Activated CD8-positive, alpha-beta memory T cell treated with anti-CD3 and anti-CD28 coated beads, Interleukin-2, amount 10 ng/mL, durations not matched to agents 7 days and 5 days (primary cell): ENCODE results near the gene ATXN2L. TPM values are rescaled to one million over a fixed set of nuclear protein-coding genes. Genes with fewer than 3 reads are reported as not detected.
A peak's percentile ranks its signal among the peaks of the same experiment; 100 is the strongest.
"Not testable (repeated sequence)": the region's sequence is repeated elsewhere in the genome, so short reads cannot be mapped to it uniquely, and the experiment has no call there.

Experiments used
- ATAC-seq: fragments of 150-1000 bp; cut with Tn5 transposase; one replicate; pipeline ENCODE4 v1.10.0; 2021; ENCODE audit warnings: moderate library complexity
- CTCF ChIA-PET: fragments of 350-600 bp; sonication (Branson Sonifier 250); formaldehyde crosslinking; loops from one replicate; lab custom pipeline; 2021; ENCODE audit warnings: antibody characterized with exemption; lab: Charles Lee
- DNase-seq: peaks from one replicate; pipeline ENCODE4 v3.0.0-alpha.2; 2020
- H3K27ac Mint-ChIP-seq: one replicate; pipeline ENCODE4 v1.8.0; 2021; ENCODE audit warnings: mild to moderate bottlenecking, mixed read lengths
- H3K27me3 Mint-ChIP-seq: one replicate; pipeline ENCODE4 v1.8.0; 2021; ENCODE audit warnings: mixed read lengths
- H3K36me3 Mint-ChIP-seq: one replicate; pipeline ENCODE4 v1.8.0; 2021; ENCODE audit warnings: mild to moderate bottlenecking, mixed read lengths
- H3K4me1 Mint-ChIP-seq: one replicate; pipeline ENCODE4 v1.8.0; 2021; ENCODE audit warnings: mixed read lengths
- H3K4me3 Mint-ChIP-seq: one replicate; pipeline ENCODE4 v1.8.0; 2021; ENCODE audit warnings: mild to moderate bottlenecking, moderate library complexity, mixed read lengths
- H3K9me3 Mint-ChIP-seq: one replicate; pipeline ENCODE4 v1.8.0; 2022; ENCODE audit warnings: low read depth, mixed read lengths
- total RNA-seq, 2 experiments: library from RNA; stranded (reverse); gene quantifications; one replicate each; pipeline ENCODE4 v1.2.3, GENCODE V29; 2021

Gene ATXN2L
- total RNA-seq, 2 experiments from 2014 or later, result 295 to 301 TPM

DNA sequence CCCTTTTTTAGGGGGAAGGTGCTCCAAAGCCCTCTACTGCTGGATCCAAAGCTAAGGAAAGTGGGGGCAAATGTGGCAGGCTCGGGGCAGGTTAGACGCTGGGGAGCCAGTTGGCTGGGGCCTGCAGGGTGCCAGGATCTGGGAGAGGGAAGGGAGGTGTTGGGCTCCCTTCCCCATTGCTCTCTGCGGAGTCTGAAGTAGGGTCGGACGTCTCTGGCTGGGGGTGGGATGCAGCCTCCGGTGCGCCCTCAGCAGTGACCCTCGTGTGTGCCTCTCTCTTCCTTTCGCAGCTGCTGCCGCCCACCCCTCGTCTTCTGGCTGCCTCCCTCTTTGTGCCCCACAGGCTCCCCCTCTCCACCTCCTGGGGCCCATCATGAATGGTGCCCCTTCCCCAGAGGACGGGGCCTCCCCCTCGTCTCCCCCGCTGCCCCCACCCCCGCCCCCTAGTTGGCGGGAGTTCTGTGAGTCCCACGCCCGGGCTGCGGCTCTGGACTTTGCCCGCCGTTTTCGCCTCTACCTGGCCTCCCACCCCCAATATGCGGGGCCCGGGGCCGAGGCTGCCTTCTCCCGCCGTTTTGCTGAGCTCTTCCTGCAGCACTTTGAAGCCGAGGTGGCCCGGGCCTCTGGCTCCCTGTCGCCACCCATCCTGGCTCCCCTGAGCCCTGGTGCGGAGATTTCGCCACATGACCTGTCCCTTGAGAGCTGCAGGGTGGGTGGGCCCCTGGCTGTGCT is 43.1 kb downstream of the ATXN2L start:
- no peaks in the 10 kb centered on the region for H3K27me3 Mint-ChIP-seq
- H3K36me3 Mint-ChIP-seq, result peaks cover 18% of the 10 kb centered on the region
- DNase-seq (no peak), ATAC-seq (no peak)
- no peak overlapping the region for H3K4me3 Mint-ChIP-seq
- CTCF ChIA-PET, result interaction anchor here (1.7 to 3.8 kb wide), 3 partner anchors 8 to 79 kb away, joined by 13 to 18 read pairs (median 16); partner anchors contain the start of gene ATP2A1
- no peaks in the 10 kb centered on the region for H3K9me3 Mint-ChIP-seq
- H3K4me1 Mint-ChIP-seq, result peaks cover 23% of the 10 kb centered on the region
- H3K27ac Mint-ChIP-seq, result no peak overlapping the region

DNA sequence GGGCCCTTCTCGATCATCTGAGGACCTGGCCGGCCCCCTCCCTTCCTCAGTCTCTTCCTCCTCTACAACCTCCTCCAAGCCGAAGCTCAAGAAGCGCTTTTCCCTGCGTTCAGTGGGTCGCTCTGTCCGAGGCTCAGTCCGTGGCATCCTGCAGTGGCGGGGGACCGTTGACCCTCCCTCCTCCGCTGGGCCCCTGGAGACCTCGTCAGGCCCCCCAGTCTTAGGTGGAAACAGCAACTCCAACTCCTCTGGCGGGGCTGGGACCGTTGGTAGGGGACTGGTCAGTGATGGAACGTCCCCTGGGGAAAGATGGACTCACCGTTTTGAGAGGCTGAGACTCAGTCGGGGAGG is 43.6 kb downstream of the ATXN2L start:
- Mint-ChIP-seq H3K9me3 (no peaks in the 10 kb centered on the region), H3K27ac (no peak overlapping the region), H3K4me1 (peaks cover 23% of the 10 kb centered on the region), H3K4me3 (no peak overlapping the region), H3K36me3 (peaks cover 19% of the 10 kb centered on the region), H3K27me3 (no peaks in the 10 kb centered on the region)
- DNase-seq (no peak), ATAC-seq (no peak)
- CTCF ChIA-PET, result no interaction called here

DNA sequence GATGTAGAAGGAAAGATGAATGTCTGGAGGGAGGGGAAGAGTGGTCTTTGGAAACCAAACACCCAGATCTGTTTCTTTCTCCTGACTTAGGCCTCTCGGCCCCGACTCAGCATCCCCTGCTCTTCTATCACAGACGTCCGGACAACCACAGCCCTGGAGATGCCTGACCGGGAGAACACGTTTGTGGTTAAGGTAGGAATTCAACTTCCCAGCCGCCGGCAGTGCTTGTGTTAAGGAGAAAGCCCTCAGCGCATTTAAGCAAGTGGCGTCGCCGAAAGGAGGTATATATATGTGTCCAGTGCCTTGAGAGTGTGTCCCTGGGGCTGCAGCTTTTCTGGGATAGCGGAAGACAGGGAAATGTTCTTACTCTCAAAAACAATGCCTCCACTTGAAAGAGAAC is 44.4 kb downstream of the ATXN2L start:
- no peaks in the 10 kb centered on the region for H3K9me3 Mint-ChIP-seq
- H3K27ac Mint-ChIP-seq, result no peak overlapping the region
- no peak overlapping the region for H3K4me3 Mint-ChIP-seq
- ATAC-seq, result no peak
- no peak for DNase-seq
- CTCF ChIA-PET, result no interaction called here
- no peaks in the 10 kb centered on the region for H3K27me3 Mint-ChIP-seq
- H3K4me1 Mint-ChIP-seq, result peaks cover 15% of the 10 kb centered on the region
- H3K36me3 Mint-ChIP-seq, result peaks cover 17% of the 10 kb centered on the region

DNA sequence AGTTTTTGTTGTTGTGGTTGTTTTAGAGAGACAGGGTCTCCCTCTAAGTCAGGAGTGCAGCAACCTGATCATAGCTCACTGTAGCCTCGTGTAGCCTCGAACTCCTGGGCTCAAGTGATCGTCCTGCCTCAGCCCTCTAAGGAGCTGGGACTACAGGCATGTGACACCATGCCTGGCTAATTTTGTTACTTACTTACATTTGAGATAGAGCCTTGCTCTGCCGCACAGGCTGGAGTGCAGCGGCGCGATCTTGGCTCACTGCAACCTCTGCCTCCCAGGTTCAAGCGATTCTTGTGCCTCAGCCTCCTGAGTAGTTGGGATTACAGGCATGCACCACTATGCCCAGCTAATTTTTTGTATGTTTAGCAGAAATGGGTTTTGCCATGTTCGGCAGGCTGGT is 44.8 kb downstream of the ATXN2L start:
- DNase-seq, CTCF ChIA-PET, H3K4me3 Mint-ChIP-seq, H3K9me3 Mint-ChIP-seq, ATAC-seq, H3K27ac Mint-ChIP-seq, H3K27me3 Mint-ChIP-seq: not testable (repeated sequence)
- Mint-ChIP-seq H3K4me1 (peaks cover 15% of the 10 kb centered on the region), H3K36me3 (peaks cover 17% of the 10 kb centered on the region)

DNA sequence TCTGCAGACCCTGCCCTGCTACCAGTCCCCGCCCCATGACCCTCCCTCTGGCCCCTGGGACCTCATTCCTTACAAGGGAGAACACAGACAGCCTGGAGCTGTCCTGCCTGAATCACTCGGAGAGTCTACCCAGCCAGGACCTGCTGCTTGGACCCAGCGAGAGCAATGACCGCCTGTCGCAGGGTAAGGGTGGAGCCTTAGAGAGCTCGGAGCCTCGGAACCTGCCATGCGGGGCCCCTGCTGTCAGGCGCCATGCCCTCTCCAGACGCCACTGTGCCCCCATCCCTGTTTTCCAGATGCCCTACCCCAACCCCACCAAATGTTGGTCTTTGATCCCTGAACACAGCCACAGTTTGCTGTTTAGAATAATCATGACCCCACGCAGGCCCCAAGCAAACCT is 46.4 kb downstream of the ATXN2L start:
- ATAC-seq, result no peak
- DNase-seq, result no peak
- Mint-ChIP-seq H3K9me3 (no peaks in the 10 kb centered on the region), H3K4me1 (peaks cover 17% of the 10 kb centered on the region), H3K27me3 (no peaks in the 10 kb centered on the region), H3K36me3 (peaks cover 17% of the 10 kb centered on the region), H3K27ac (no peak overlapping the region), H3K4me3 (no peak overlapping the region)
- CTCF ChIA-PET, result no interaction called here

DNA sequence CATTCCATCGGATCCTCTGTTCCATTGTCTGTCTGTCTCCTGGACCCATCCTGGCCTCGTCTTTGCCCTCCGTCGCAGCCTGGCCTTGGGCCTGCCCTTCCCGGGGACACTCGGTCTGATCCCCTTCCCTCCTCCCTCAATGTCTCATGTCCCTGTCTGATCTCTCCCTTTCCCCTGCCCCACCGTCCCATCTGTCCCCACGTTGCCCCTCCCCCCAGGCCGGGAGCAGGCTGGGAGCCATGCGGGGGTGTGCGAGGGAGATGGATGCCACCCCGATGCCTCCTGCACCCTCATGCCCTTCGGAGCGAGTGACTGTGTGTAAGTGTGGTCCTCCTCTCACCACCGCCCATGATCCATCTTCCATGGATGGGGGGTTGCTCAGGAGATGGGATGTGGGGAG is 50.2 kb downstream of the ATXN2L start:
- DNase-seq (no peak), ATAC-seq (no peak)
- H3K36me3 Mint-ChIP-seq, result peaks cover 13% of the 10 kb centered on the region
- CTCF ChIA-PET, result interaction anchor here (1.0 to 3.7 kb wide), 6 partner anchors 8 to 88 kb away, joined by 3 to 43 read pairs (median 8); partner anchors contain the start of genes SH2B1 and TUFM
- no peaks in the 10 kb centered on the region for H3K9me3 Mint-ChIP-seq
- H3K4me3 Mint-ChIP-seq, result no peak overlapping the region
- H3K4me1 Mint-ChIP-seq, result peaks cover 20% of the 10 kb centered on the region
- H3K27me3 Mint-ChIP-seq, result no peaks in the 10 kb centered on the region
- no peak overlapping the region for H3K27ac Mint-ChIP-seq

DNA sequence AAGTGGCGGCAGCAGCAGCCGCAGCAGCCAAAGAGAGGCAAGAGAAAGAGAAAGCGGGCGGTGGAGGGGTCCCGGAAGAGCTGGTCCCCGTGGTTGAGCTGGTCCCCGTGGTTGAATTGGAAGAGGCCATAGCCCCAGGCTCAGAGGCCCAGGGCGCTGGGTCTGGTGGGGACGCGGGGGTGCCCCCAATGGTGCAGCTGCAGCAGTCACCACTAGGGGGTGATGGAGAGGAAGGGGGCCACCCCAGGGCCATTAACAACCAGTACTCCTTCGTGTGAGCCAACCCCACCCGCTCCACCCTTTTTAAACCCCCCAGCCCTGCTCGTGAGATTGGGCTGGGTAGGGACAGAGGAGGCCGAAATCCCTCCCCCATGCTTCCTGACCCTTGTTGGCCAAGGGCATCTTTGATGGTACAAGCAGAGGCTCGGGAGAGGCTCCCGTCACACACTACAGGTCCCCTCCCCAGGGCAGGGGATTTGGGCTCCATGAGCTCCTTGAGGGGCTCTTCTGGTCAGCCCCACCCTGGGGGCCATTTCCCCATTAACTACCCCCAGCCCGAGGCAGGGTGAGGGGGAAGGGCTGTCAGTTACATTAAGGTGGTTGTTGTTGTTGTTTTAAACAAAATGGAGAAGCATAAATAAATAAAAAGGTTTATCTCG is 50.9 kb downstream of the ATXN2L start:
- Mint-ChIP-seq H3K4me3 (no peak overlapping the region), H3K36me3 (peaks cover 13% of the 10 kb centered on the region), H3K9me3 (no peaks in the 10 kb centered on the region), H3K27ac (no peak overlapping the region), H3K27me3 (no peaks in the 10 kb centered on the region), H3K4me1 (peaks cover 27% of the 10 kb centered on the region)
- CTCF ChIA-PET, result interaction anchor here (0.7 to 3.7 kb wide), 9 partner anchors 9 to 362 kb away, joined by 3 to 43 read pairs (median 5); partner anchors contain the start of genes SH2B1 and TUFM
- DNase-seq, result peak; percentile 71
- peak; percentile 86 for ATAC-seq

DNA sequence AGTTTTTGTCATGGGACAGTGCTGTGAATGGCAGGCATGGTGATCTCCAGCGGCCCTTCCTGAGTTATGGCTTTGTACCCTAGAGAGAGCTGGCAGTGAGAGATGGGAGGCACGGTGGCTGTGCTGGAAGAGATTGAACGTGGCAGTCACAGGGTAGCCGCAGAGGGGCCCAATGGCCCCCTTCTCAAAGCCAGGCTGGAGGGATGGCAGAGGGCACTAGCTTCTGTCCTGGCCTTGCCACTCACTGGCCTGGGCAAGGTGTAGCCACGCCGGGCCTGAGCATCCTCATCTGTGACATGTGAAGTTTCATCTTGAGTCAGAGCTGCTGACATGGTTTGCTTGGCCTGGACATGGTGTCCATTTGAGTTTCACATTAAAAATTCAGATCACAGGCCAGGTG is 51.6 kb downstream of the ATXN2L start:
- DNase-seq, result no peak
- Mint-ChIP-seq H3K4me3 (no peak overlapping the region), H3K36me3 (peaks cover 8% of the 10 kb centered on the region), H3K27ac (no peak overlapping the region), H3K4me1 (peaks cover 34% of the 10 kb centered on the region), H3K9me3 (no peaks in the 10 kb centered on the region), H3K27me3 (no peaks in the 10 kb centered on the region)
- ATAC-seq, result no peak
- CTCF ChIA-PET, result interaction anchor here (1.2 to 3.7 kb wide), 6 partner anchors 9 to 76 kb away, joined by 3 to 43 read pairs (median 8); partner anchors contain the start of genes NFATC2IP and SH2B1

DNA sequence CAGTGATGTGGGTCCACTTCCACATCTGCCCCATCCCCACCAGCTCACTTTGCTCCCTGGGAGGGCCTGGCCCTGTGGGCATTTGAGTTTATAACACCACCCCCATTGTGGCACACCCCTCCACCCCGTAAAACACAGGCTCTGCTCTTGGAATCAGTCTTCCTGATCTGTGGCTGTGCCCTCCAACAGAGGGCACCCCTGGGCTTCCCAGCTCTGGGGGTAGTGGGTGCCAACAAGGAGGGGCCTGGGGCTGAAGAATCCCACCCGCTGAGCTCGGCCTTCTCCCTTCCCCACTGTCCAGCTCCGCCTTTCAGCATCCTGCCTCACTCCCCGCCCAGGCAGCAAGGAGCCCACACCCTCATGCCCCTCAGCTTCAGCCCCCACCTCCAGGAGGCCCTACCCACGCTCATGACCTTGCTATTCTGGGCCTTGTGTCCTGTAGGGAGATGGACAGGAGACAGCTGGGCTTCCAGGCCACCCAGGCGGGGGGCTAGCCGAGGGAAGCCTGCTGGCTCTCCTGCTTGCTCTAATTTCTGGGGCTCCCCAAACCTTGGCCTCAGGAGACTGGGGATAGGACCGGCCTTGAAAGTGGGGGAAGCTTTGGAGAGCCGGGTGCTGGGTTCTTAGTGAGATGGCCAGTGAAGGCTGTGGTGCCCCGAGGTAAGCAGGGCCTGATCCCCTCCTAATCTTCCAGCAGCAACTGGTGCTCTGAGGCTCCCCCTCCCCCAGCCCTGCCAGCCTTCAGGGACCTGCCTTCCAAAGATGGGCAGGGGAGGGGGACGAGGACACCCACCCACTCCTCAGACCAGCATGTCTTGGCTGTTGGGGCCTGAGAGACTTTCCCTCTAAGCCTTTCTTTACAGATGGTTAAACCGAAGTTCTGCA is 52.6 kb downstream of the ATXN2L start:
- DNase-seq, result no peak
- peaks cover 38% of the 10 kb centered on the region for H3K4me1 Mint-ChIP-seq

DNA sequence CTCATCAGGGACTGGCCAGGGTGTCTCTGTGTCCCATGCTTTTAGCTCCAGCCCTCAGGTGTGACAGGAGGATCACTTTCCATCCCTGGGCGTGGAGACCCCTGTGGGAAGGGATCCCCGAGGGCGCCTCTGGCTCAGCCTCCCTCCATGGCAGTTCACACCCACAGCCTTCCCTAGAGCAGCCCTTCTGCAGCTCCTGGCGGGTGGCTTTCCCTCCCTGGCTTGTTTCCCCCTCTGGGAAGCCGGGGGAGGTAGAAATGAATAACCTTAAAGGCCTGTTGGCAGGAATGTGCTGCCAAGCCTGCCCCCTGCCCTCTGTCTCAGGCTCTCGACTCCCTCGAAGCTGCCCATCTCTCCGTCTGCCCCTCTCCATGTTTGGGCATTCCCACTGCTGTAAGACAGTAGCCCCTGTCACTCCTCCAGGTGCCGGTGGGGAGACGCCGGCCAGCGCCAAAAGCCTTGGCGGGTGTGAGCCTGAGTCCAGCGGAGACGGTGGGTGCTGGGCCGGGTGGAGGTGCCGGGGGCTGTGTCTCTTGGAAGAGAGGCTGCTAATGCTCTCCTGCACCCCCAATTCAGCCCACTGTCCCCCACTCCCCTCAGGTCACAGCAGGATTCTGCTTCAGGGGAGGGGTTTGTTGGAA is 53.3 kb downstream of the ATXN2L start:
- DNase-seq, result no peak
- Mint-ChIP-seq H3K27ac (no peak overlapping the region), H3K4me3 (no peak overlapping the region), H3K36me3 (peaks cover 1% of the 10 kb centered on the region), H3K4me1 (peaks cover 44% of the 10 kb centered on the region), H3K27me3 (peaks cover under 1% of the 10 kb centered on the region), H3K9me3 (no peaks in the 10 kb centered on the region)
- CTCF ChIA-PET, result interaction anchor here (3.7 kb wide), 1 partner anchor 68 kb away, joined by 43 read pairs; no protein-coding TSS in a partner anchor
- no peak for ATAC-seq

More for the DNA sequence above, 52.6 kb downstream of the ATXN2L start:
- Mint-ChIP-seq H3K27ac (no peak overlapping the region), H3K36me3 (peaks cover 1% of the 10 kb centered on the region), H3K4me3 (no peak overlapping the region), H3K27me3 (no peaks in the 10 kb centered on the region), H3K9me3 (no peaks in the 10 kb centered on the region)
- CTCF ChIA-PET, result interaction anchor here (1.2 to 3.7 kb wide), 5 partner anchors 10 to 75 kb away, joined by 3 to 43 read pairs (median 5); partner anchors contain the start of gene NFATC2IP
- no peak for ATAC-seq

DNA sequence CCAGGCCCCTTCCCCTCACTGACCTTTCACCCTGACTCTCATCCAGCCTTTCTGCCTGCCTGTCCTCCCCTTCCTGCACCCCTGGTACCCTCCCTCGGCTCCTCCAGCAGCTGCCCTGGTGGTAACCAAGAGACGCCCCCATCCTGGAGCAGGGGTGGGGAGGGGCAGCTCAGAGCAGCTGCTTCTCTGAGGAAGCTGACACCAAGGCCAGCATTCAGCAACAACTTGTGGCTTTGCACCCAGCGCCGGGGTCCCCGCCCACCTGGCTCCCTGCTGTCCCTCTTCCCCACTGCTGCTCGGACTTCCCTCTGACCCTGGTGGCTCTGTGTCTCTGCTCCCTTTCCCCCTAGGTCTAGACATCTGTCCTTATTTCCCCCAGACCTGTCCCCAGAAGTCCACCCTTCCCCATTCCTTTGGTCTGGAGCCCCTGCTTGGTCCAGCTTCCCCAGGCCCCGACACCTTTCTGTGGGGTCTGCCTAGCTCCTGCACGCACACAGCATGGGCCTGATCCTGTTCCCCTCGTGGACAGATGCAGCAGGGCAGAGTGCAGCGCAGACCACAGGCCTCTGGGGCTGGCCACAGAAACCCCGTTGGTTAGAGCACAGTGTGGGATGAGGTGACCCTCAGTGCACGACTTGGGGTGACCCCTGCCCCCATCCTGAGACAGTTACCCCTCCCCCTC is 54.3 kb downstream of the ATXN2L start:
- DNase-seq (peak; percentile 67), ATAC-seq (no peak)
- Mint-ChIP-seq H3K36me3 (no peaks in the 10 kb centered on the region), H3K27ac (no peak overlapping the region), H3K27me3 (peaks cover 3% of the 10 kb centered on the region), H3K4me1 (peaks cover 47% of the 10 kb centered on the region), H3K9me3 (no peaks in the 10 kb centered on the region), H3K4me3 (no peak overlapping the region)
- CTCF ChIA-PET, result interaction anchor here (0.8 kb wide), 1 partner anchor 31 kb away, joined by 3 read pairs; the partner anchor contains the start of gene TUFM

DNA sequence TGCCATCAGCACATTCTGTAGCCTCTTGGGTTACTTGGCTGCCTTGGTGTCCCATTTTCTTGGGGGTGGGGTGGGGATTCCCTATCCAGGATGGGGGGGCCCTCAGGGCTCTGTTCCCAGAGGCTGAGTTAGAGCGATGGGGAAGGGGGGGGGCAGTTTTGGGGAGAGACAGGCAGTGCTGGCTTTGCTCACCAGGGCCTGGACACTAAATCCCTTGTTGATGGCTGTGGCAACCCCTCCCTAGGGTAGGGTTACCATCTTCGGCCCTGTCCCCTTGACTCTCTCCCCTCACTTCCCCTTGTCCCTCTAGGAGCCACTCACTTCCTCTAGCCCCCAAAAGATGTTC is 54.8 kb downstream of the ATXN2L start:
- Mint-ChIP-seq H3K36me3 (no peaks in the 10 kb centered on the region), H3K4me1 (peaks cover 47% of the 10 kb centered on the region), H3K9me3 (no peaks in the 10 kb centered on the region), H3K27ac (no peak overlapping the region), H3K27me3 (peaks cover 3% of the 10 kb centered on the region), H3K4me3 (no peak overlapping the region)
- CTCF ChIA-PET, result interaction anchor here (3.5 kb wide), 1 partner anchor 14 kb away, joined by 16 read pairs; the partner anchor contains the start of gene SH2B1
- DNase-seq (no peak), ATAC-seq (no peak)
